Keratinocyte (primary cell): ENCODE measurements around the gene CCNDBP1. TPM values are rescaled to one million over a fixed set of nuclear protein-coding genes. Genes with fewer than 3 reads are reported as not detected.

ENCODE experiments used
- DNase-seq: peaks from one replicate; pipeline ENCODE4 v3.0.0-alpha.2; 2011; ENCODE audit warnings: low read depth, missing footprints, low spot score
- FAIRE-seq: peaks from 2 replicates; lab custom pipeline; 2011; peaks lifted over from hg19 to GRCh38; lab: Jason Lieb, UNC
- H2AFZ ChIP-seq: 2 replicates; pipeline ENCODE4 v1.6.0; 2012; ENCODE audit warnings: low read length, control low read depth, inconsistent platforms; ENCODE audit not compliant: control insufficient read depth
- H3K27ac ChIP-seq: 2 replicates; pipeline ENCODE4 v1.5.1; 2011; ENCODE audit warnings: low read length; ENCODE audit not compliant: control insufficient read depth, insufficient read depth
- H3K27me3 ChIP-seq: 3 replicates; pipeline ENCODE4 v1.6.0; 2011; ENCODE audit warnings: low read length; ENCODE audit not compliant: control insufficient read depth, insufficient read depth; ENCODE audit errors: extremely low read depth
- H3K36me3 ChIP-seq, 2 experiments: 2 replicates in 1 of 2; 3 replicates in 1 of 2; pipeline ENCODE4 v1.5.1; 2011; ENCODE audit warnings: low read length in 2 of 2, mild to moderate bottlenecking in 1 of 2; ENCODE audit not compliant: control insufficient read depth in 2 of 2, insufficient read depth in 2 of 2; ENCODE audit errors: extremely low read depth in 1 of 2
- H3K4me1 ChIP-seq: 3 replicates; pipeline ENCODE4 v1.5.1; 2011; ENCODE audit warnings: low read length; ENCODE audit not compliant: control insufficient read depth, insufficient read depth; ENCODE audit errors: extremely low read depth
- H3K4me2 ChIP-seq: 3 replicates; pipeline ENCODE4 v1.6.0; 2011; ENCODE audit warnings: low read depth, low read length; ENCODE audit not compliant: control insufficient read depth, insufficient read depth; ENCODE audit errors: extremely low read depth
- H3K4me3 ChIP-seq, 3 experiments: fragments of 200-600 bp in 1 of 3; sonication (generic) in 1 of 3; 2 replicates in 2 of 3; 3 replicates in 1 of 3; pipeline ENCODE4 v1.5.1; 2011 to 2016; ENCODE audit warnings: low read length in 3 of 3, mild to moderate bottlenecking in 3 of 3, control low read depth in 2 of 3, inconsistent platforms in 1 of 3, low read depth in 1 of 3, mixed read lengths in 1 of 3, mixed run types in 1 of 3, moderate library complexity in 1 of 3; ENCODE audit not compliant: control insufficient read depth in 2 of 3, insufficient read depth in 2 of 3; ENCODE audit errors: extremely low read depth in 1 of 3
- H3K79me2 ChIP-seq: 2 replicates; pipeline ENCODE4 v1.6.0; 2012; ENCODE audit warnings: low read length; ENCODE audit not compliant: control insufficient read depth, insufficient read depth
- H3K9ac ChIP-seq: 3 replicates; pipeline ENCODE4 v1.6.0; 2011; ENCODE audit warnings: low read length; ENCODE audit not compliant: control insufficient read depth, insufficient read depth; ENCODE audit errors: extremely low read depth
- H3K9me1 ChIP-seq: 3 replicates; pipeline ENCODE4 v1.6.0; 2011; ENCODE audit warnings: low read length; ENCODE audit not compliant: control insufficient read depth, insufficient read depth; ENCODE audit errors: extremely low read depth
- H3K9me3 ChIP-seq: 2 replicates; pipeline ENCODE4 v1.5.1; 2012; ENCODE audit warnings: low read depth, low read length; ENCODE audit not compliant: control insufficient read depth
- H4K20me1 ChIP-seq: 3 replicates; pipeline ENCODE4 v1.6.0; 2011; ENCODE audit warnings: low read length; ENCODE audit not compliant: control insufficient read depth, insufficient read depth; ENCODE audit errors: extremely low read depth
- CTCF ChIP-seq, 3 experiments: IDR thresholded peaks in 1 of 3; conservative IDR thresholded peaks in 1 of 3; optimal IDR thresholded peaks in 1 of 3; 2 replicates in 2 of 3; 3 replicates in 1 of 3; pipeline versions ENCODE3 to v1.5.1; 2011; ENCODE audit warnings: low read length in 3 of 3, mild to moderate bottlenecking in 3 of 3, moderate library complexity in 2 of 3, control low read depth in 1 of 3, inconsistent platforms in 1 of 3; ENCODE audit not compliant: insufficient read depth in 2 of 3; ENCODE audit errors: extremely low read depth in 1 of 3
- EZH2 ChIP-seq: IDR thresholded peaks from one replicate; pipeline ENCODE4 v1.6.1; 2012; ENCODE audit warnings: inconsistent platforms, mild to moderate bottlenecking, low read length, moderate library complexity
- dilution Hi-C: fragments of 300-500 bp; cut with MboI; formaldehyde crosslinking; loops from one replicate; pipeline ENCODE4 v1.7.0; 2020; ENCODE audit warnings: low sequenced_read_pairs; ENCODE audit not compliant: extremely low pct_ligation_motif_present
- polyA plus RNA-seq, 5 experiments: library from polyadenylated mRNA; depleted of rRNA in 3 of 5; stranded (reverse) in 3 of 5; stranded (forward) in 1 of 5; unstranded in 1 of 5; fragments of >200 nt; gene quantifications; 1 replicate in 1 of 5; 2 replicates in 3 of 5; 3 replicates in 1 of 5; pipeline versions ENCODE4 v1.2.1 to v1.2.3, GENCODE V29; 2011 to 2012; ENCODE audit warnings: missing spikeins in 2 of 5, low read depth in 1 of 5, low replicate concordance in 1 of 5

Gene CCNDBP1
- polyA plus RNA-seq, 1 donor (not counting 4 experiments of a cell fraction or from before 2014, with no cell fraction given): 53.5 TPM

GRCh38 chr15:43235536-43235935 is 50.3 kb downstream of the CCNDBP1 start:
- no peaks in the 10 kb centered on the region for H3K9me1 ChIP-seq
- no peak overlapping the region for H3K27ac ChIP-seq
- no peak for DNase-seq
- no peak overlapping the region for H2AFZ ChIP-seq
- no peak overlapping the region for H3K4me2 ChIP-seq
- H3K9ac ChIP-seq: no peak overlapping the region
- dilution Hi-C loops: no loop called here
- no peaks in the 10 kb centered on the region for H3K36me3 ChIP-seq
- H4K20me1 ChIP-seq: no peaks in the 10 kb centered on the region
- H3K27me3 ChIP-seq: peaks cover 4% of the 10 kb centered on the region
- H3K9me3 ChIP-seq: no peaks in the 10 kb centered on the region
- no peaks in the 10 kb centered on the region for H3K79me2 ChIP-seq
- TF ChIP-seq CTCF (optimal IDR thresholded peaks at IDR 0.05 in 1 of 3, IDR thresholded peaks at IDR 0.05 in 1 of 3, conservative IDR thresholded peaks at IDR 0.05 in 1 of 3; ENCODE audit: extremely low read depth in 1 of 3, insufficient read depth in 2 of 3, low read length in 3 of 3) (no peak), EZH2 (no peak)
- peaks cover 6% of the 10 kb centered on the region for H3K4me1 ChIP-seq
- FAIRE-seq: no peak
- no peak overlapping the region for H3K4me3 ChIP-seq

- DNase-seq (no peak), FAIRE-seq (no peak)
- dilution Hi-C loops: no loop called here
- no peaks in the 10 kb centered on the region for H3K9me1 ChIP-seq
- H4K20me1 ChIP-seq: no peaks in the 10 kb centered on the region
- no peak overlapping the region for H2AFZ ChIP-seq
- no peak overlapping the region for H3K4me3 ChIP-seq
- peaks cover 4% of the 10 kb centered on the region for H3K27me3 ChIP-seq
- no peaks in the 10 kb centered on the region for H3K79me2 ChIP-seq
- no peak overlapping the region for H3K27ac ChIP-seq
- no peak overlapping the region for H3K9ac ChIP-seq
- no peaks in the 10 kb centered on the region for H3K36me3 ChIP-seq
- H3K4me2 ChIP-seq: no peak overlapping the region
- H3K4me1 ChIP-seq: peaks cover 6% of the 10 kb centered on the region
- H3K9me3 ChIP-seq: no peaks in the 10 kb centered on the region
- TF ChIP-seq EZH2 (no peak), CTCF (optimal IDR thresholded peaks at IDR 0.05 in 1 of 3, IDR thresholded peaks at IDR 0.05 in 1 of 3, conservative IDR thresholded peaks at IDR 0.05 in 1 of 3; ENCODE audit: extremely low read depth in 1 of 3, insufficient read depth in 2 of 3, low read length in 3 of 3) (no peak)
These were observed 52.8 kb downstream of the CCNDBP1 start for GRCh38 chr15:43237842-43238470.
